ENCODE results near the gene TMBIM4. TPM values are rescaled to one million over a fixed set of nuclear protein-coding genes. Genes with fewer than 3 reads are reported as not detected.

TMBIM4 gene
- total and polyA plus RNA-seq, 5 donors from 2014 or later: 51.1 to 470 (median 374) TPM

GRCh38 chr12:66085998-66086397 is 83.8 kb downstream of the TMBIM4 start:
- peaks cover 2% of the 10 kb centered on the region for H3K27me3 ChIP-seq (ENCODE audit: control insufficient read depth, insufficient read depth, low read length)
- DNase-seq (no peak), ATAC-seq (ENCODE audit: low read depth in 2 of 2) (no peak)
- no peak overlapping the region for H3K4me3 Mint-ChIP-seq
- H3K36me3 ChIP-seq (ENCODE audit: control insufficient read depth, insufficient read depth, low read length): no peaks in the 10 kb centered on the region
- no peak overlapping the region for H3K27ac Mint-ChIP-seq
- H3K27me3 Mint-ChIP-seq: peaks cover 24% of the 10 kb centered on the region
- H3K4me3 ChIP-seq (ENCODE audit: low read depth, low read length): no peak overlapping the region
- no peaks in the 10 kb centered on the region for H3K36me3 Mint-ChIP-seq
- no peak overlapping the region for H3K27ac ChIP-seq (ENCODE audit: insufficient read depth, low read length, poor library complexity, severe bottlenecking)
- peaks cover 0 to 1% (median 0%) of the 10 kb centered on the region in 4 donors for H3K4me1 Mint-ChIP-seq
- H3K9me3 Mint-ChIP-seq: peaks cover 0 to 15% (median 2%) of the 10 kb centered on the region in 7 donors
- H3K4me1 ChIP-seq (ENCODE audit: control insufficient read depth, insufficient read depth, low read length, poor library complexity, severe bottlenecking): no peaks in the 10 kb centered on the region
- no peaks in the 10 kb centered on the region for H3K9me3 ChIP-seq (ENCODE audit: control insufficient read depth in 2 of 2, low read length in 2 of 2)

Other genes starting within 250 kb of the TMBIM4 start
- 32.9 TPM for gene LLPH, start 39.2 kb downstream of the TMBIM4 start, total RNA-seq
- 10 to 100 TPM; 31.2 to 52.4 (median 40.3) TPM for gene LLPH, start 39.2 kb downstream of the TMBIM4 start, polyA plus RNA-seq
- 3.6 TPM for gene IRAK3, start 19.2 kb upstream of the TMBIM4 start, total RNA-seq
- 1 to 10 TPM in 2 of 4 donors, under 1 TPM in 2; 0.23 to 1.6 (median 1.1) TPM for gene IRAK3, start 19.2 kb upstream of the TMBIM4 start, polyA plus RNA-seq
- gene HELB, start 132.5 kb upstream of the TMBIM4 start, total RNA-seq: 85.5 TPM
- 10 to 100 TPM; 21.8 to 30.2 (median 24.5) TPM for gene HELB, start 132.5 kb upstream of the TMBIM4 start, polyA plus RNA-seq

Measured in CD4-positive, CD25-positive, alpha-beta regulatory T cell (primary cell).